Peyer's patch (tissue), 4 donors: ENCODE results near the gene PHYH. TPM values are rescaled to one million over a fixed set of nuclear protein-coding genes. Genes with fewer than 3 reads are reported as not detected.

ENCODE experiments used
- DNase-seq, 3 donors: peaks; one replicate each; pipeline ENCODE4 v3.0.0-alpha.2; 2017 to 2019
- H3K27ac ChIP-seq, 4 donors: fragments of 200-600 bp; sonication (generic); one replicate each; pipeline ENCODE4 v1.5.1; 2016 to 2019
- H3K27me3 ChIP-seq, 2 donors: fragments of 200-600 bp; sonication (generic); one replicate each; pipeline ENCODE4 v1.5.1; 2019
- H3K36me3 ChIP-seq, 3 donors: fragments of 200-600 bp; sonication (generic); one replicate each; pipeline ENCODE4 v1.5.1; 2016 to 2019
- H3K4me1 ChIP-seq, 4 donors: fragments of 200-600 bp; sonication (generic); one replicate each; pipeline ENCODE4 v1.5.1; 2016 to 2019
- H3K4me3 ChIP-seq, 4 donors: fragments of 200-600 bp; sonication (generic); 1 replicate in 3 of 4; 2 replicates in 1 of 4; pipeline ENCODE4 v1.5.1; 2016 to 2019; ENCODE audit warnings: mild to moderate bottlenecking in 1 of 4
- H3K9me3 ChIP-seq, 4 donors: fragments of 200-600 bp; sonication (generic); one replicate each; pipeline ENCODE4 v1.5.1; 2016 to 2019; ENCODE audit warnings: mild to moderate bottlenecking in 1 of 4
- CTCF ChIP-seq, 6 experiments: fragments of 450-650 bp in 4 of 6; fragments of 200-600 bp in 2 of 6; sonication (generic) in 1 of 6; IDR thresholded peaks; one replicate each; pipeline ENCODE4 v1.5.1; 2017 to 2019; ENCODE audit warnings: antibody characterized with exemption in 6 of 6, mild to moderate bottlenecking in 3 of 6, moderate library complexity in 1 of 6
- POLR2A ChIP-seq, 2 donors: fragments of 450-650 bp; IDR thresholded peaks; one replicate each; pipeline ENCODE4 v1.5.1; 2017; ENCODE audit warnings: antibody characterized with exemption in 2 of 2, mild to moderate bottlenecking in 2 of 2, moderate library complexity in 2 of 2
- total RNA-seq, 4 donors: library from RNA; depleted of rRNA; stranded (reverse); fragments of >200 nt; gene quantifications; one replicate each; pipeline ENCODE4 v1.1.0, GENCODE V29; 2016

The PHYH gene
- 10 to 100 TPM; 24.8 to 47.5 (median 37.7) TPM for total RNA-seq

GRCh38 chr10:13299437-13300287, at the start of gene PHYH:
Gene PHYH (minus strand): TSS chr10:13300064. CDS start chr10:13300042, 22 bp downstream.
- DNase-seq: peak; percentile 85 to 95 (median 94)
- TF ChIP-seq CTCF (IDR thresholded peaks at IDR 0.05) (no peak), POLR2A (IDR thresholded peaks at IDR 0.05) (peak; percentile 74 to 95)

DNA sequence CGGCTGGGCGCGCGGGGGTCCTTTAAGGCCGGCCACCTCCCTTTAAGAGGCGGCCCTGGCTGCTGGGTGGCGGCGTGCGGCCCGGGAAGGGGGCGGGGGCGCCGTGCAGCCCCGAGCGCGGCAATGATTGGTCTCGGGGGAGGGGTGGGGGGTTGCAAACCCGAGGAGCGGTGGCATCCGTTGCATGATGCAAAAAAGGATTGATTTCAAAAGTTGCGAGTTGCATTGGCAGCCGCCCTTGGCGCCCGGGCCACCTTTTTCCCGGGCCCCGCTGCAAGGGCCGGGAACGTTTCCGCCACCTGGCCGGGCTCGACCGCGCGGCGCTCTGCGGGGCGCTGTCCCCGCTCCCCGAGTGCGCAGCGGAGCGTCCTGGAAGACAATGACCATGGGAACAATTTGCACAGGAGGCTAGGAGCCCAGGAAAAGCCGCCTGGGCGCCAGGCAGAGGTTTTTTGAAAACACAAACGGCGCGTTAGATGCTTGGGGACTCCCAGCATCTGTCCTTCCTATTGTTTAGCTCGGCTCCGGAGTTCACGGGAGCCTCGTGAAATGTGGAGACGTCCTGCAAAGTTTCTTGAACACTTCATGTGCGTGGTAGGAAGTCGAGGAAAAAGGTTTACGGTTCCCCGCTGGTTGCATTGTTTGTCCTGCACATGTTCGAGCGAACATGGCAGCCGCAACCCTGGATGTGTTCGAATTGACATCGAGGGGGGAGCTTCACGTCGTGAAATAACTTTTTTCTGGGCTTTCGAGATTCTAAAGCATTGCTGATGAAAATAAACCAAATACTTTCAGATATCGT, 48.6 kb upstream of the PHYH start, which contains the start of gene SEPHS1:
Gene SEPHS1, minus strand, starts transcription at position 78 of the 802 bp plus-strand sequence. CDS start 3,343 bp downstream, outside the sequence.
- TF ChIP-seq POLR2A (IDR thresholded peaks at IDR 0.05): peak in 1 of 2 donors; percentile 9
- peak in 1 of 6 experiments; percentile 11 for TF ChIP-seq CTCF (IDR thresholded peaks at IDR 0.05)
- Histone ChIP-seq H3K4me1 (peaks cover 0 to 20% (median 3%) of the 10 kb centered on the region in 4 donors), H3K27me3 (no peaks in the 10 kb centered on the region), H3K4me3 (peak within 1 kb of the TSS; percentile 50 to 96 (median 89)), H3K36me3 (no peaks in the 10 kb centered on the region), H3K9me3 (no peaks in the 10 kb centered on the region), H3K27ac (peak within 1 kb of the TSS; percentile 94 to 98 (median 97))
- peak; percentile 75 to 86 (median 85) for DNase-seq

More at GRCh38 chr10:13299437-13300287, at the start of gene PHYH:
- Histone ChIP-seq H3K27me3 (no peaks in the 10 kb centered on the region), H3K36me3 (peaks cover 0 to 5% (median 0%) of the 10 kb centered on the region in 3 donors), H3K4me1 (peaks cover 0 to 25% (median 6%) of the 10 kb centered on the region in 4 donors), H3K9me3 (no peaks in the 10 kb centered on the region), H3K27ac (peak within 1 kb of the TSS; percentile 94 to 98 (median 96)), H3K4me3 (peak within 1 kb of the TSS; percentile 67 to 96 (median 90))

DNA sequence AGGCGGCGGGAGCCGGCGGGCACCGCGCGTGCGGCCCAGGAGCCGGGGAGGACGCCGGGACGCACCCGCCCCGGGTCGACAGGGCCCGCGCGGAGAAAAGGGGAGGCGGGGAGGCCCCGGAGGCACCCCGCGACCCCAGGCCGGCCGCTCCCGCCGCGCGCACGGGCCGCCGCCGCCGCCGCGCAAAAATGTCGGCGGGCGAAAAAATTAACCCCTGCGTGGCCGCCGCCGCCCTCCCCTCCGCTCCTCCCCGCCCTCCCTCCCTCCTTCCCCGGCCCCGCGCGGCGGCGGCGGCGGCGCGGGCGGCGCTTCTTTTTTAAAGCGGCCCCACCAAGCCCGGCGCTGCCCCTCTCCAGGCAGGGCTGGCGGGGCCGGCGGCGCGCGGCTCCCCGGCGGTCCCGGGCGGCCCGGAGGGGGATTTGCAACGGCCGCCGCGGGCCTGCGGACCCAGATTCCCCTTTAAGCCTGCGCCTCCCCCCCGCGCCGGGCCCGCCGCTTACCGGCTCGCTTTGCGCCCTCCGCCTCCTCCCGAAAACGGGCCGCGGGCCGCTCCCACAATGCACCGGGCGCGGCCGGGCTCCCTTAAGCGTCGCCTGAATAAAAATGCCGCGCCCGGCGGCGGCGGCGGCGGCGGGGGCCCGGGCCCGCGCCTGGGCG, 47.8 kb upstream of the PHYH start:
- no peaks in the 10 kb centered on the region for H3K27me3 ChIP-seq
- DNase-seq: peak; percentile 79 to 91 (median 89)
- TF ChIP-seq POLR2A (IDR thresholded peaks at IDR 0.05) (peak in 1 of 2 donors; percentile 27), CTCF (IDR thresholded peaks at IDR 0.05) (no peak)
- peaks cover 0 to 20% (median 3%) of the 10 kb centered on the region in 4 donors for H3K4me1 ChIP-seq
- H3K36me3 ChIP-seq: no peaks in the 10 kb centered on the region
- H3K4me3 ChIP-seq: peak overlapping the region; percentile 50 to 96 (median 89)
- peak overlapping the region; percentile 94 to 98 (median 97) for H3K27ac ChIP-seq
- no peaks in the 10 kb centered on the region for H3K9me3 ChIP-seq

DNA sequence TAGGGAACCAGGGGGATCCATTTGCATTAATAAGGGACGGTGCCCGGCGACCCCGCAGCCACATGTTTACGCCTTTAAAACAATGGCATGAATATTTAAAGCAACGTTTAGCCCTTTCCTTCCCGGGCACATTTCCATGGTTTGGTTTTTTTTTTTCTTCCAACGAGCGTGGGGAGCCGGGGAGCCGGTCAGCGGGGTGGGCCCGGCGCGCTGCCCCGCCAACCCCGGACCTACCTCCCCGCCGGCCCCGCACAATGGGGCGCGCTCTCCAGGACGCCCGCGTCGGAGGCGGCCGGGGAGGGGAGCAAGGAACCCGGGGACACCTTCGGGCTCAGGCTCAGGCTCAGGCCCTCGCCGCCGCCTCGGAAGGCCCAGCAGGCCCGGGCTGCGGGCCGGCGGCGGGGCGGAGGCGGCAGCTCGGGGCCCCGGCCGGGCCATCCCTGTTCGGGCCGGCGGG, 47.2 kb upstream of the PHYH start:
- peak overlapping the region; percentile 50 to 96 (median 89) for H3K4me3 ChIP-seq
- TF ChIP-seq CTCF (IDR thresholded peaks at IDR 0.05): peak in 1 of 6 experiments; percentile 6
- no peak for TF ChIP-seq POLR2A (IDR thresholded peaks at IDR 0.05)
- no peaks in the 10 kb centered on the region for H3K27me3 ChIP-seq
- peaks cover 0 to 20% (median 3%) of the 10 kb centered on the region in 4 donors for H3K4me1 ChIP-seq
- peak overlapping the region; percentile 94 to 98 (median 97) for H3K27ac ChIP-seq
- DNase-seq: peak in 1 of 3 donors; percentile 49
- no peaks in the 10 kb centered on the region for H3K36me3 ChIP-seq
- H3K9me3 ChIP-seq: no peaks in the 10 kb centered on the region
